Activated CD4-positive, CD25-positive, alpha-beta regulatory T cell treated with anti-CD3 and anti-CD28 coated beads, Interleukin-2, amount 50 U/mL, for 72 hours (primary cell): ENCODE results near the gene RP9.

Source experiments
- DNase-seq: peaks from one replicate; pipeline ENCODE4 v3.0.0; 2021

RP9 gene

DNA sequence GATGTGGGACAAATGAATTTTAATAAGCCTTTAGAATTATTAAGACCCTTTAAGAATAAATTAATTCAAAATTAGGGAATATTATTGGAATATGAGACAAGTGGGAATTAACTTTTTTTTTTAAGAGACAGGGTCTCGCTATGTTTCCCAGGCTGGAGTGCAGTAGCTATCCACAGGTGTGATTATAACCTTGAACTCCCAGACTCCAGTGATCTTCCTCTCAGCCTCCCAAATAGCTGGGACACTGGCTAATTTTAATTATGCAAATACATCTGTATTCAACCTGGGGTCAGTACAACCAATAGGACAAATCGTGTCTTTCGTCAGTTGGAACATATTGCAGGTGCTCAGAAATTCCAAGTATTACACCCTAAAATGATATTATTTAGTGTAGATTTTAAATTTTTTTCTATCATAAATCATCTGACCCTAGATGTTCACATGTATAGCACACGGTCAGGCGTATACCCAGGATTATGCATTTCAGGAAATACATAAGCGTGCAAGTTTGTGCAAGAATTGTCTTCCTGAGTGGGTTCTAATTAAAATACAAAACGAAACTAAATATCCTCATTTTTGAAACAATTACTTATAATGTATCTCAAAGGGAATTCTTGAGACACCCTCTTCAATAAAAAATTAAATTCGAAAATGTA, 47.8 kb downstream of the RP9 start:
- no peak for DNase-seq

DNA sequence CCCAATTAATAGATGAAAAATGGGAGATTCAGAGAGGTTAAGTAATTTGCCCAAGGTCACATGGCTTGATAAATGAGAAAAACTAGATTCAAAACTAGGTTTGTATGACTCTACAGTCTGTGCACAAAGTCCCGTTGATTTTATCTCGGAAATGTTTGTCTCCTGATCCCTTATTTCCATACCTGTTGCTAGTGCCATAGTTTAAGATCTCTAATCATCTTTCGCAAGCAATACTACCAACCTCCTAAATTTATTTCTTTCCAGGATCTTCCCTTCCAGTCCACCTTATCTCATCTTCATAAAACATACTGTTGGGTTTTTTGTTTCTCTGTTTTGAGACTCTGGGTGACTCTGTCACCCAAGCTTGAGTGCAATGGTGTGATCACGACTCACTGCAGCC, 49.6 kb downstream of the RP9 start:
- DNase-seq = no peak

DNA sequence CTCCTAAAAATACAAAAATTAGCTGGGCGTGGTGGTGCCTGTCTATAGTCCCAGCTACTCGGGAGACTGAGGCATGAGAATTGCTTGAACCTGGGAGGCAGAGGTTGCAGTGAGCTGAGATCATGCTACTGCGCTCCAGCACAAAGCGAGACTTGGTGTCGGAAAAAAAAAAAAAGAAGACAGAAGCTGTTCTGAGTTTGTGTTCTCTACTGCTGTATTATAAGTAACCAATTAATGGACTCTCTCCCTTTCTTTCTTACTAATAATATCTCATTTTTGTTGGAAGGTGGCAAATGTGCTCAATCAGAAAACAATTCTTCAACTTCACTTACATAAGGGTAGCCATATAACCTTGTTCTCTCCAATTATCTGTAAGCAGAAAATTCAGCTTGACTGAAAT, 54.0 kb downstream of the RP9 start:
- no peak for DNase-seq

DNA sequence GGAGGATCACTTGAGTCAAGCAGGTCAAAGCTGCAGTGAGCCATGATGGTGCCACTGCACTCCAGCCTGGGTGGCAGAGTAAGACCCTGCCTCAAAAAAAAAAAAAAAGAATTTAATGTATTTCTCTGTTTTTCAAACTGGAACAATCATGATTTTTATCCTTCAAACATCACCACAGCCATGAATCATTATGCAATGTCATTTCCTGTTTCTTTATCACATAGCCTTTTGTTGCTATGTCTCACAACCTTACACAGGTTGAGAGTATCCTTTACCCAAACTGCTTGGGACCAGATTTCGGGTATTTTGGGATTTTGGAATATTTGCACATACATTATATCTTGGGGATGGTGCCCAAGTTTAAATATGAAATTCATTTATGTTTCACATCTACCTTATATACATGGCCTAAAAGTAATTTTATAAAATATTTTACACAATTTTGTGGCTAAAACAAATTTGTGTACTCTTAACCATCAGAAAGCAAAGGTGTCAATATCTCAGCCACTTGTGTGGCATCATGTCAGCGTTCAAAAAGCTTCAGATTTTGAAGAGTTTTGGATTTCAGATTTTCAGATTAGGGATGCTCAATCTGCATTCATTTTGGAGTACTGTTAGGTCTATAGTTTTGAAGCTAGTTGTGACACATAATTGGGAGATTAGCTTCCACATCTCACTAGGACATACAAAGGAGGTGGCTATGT, 54.8 kb downstream of the RP9 start:
- DNase-seq = no peak

DNA sequence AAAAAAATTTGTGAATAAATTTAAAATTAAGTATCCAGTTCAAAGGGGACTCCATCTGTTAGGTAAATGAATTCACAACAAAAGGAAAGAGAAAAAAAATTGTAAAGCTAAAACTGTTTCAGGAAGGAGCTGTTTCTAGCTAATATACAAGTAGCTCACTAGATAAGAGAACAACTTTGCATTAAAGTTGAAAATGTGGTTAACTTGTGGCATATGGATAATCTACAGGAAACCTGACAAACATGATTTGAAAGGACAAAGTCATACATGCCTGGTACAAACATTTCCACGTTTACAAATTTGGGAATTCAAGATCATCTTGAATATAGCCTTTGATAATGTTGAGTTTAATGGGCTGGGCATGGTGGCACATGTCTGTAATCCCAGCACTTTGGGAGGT, 55.5 kb downstream of the RP9 start:
- DNase-seq = no peak

DNA sequence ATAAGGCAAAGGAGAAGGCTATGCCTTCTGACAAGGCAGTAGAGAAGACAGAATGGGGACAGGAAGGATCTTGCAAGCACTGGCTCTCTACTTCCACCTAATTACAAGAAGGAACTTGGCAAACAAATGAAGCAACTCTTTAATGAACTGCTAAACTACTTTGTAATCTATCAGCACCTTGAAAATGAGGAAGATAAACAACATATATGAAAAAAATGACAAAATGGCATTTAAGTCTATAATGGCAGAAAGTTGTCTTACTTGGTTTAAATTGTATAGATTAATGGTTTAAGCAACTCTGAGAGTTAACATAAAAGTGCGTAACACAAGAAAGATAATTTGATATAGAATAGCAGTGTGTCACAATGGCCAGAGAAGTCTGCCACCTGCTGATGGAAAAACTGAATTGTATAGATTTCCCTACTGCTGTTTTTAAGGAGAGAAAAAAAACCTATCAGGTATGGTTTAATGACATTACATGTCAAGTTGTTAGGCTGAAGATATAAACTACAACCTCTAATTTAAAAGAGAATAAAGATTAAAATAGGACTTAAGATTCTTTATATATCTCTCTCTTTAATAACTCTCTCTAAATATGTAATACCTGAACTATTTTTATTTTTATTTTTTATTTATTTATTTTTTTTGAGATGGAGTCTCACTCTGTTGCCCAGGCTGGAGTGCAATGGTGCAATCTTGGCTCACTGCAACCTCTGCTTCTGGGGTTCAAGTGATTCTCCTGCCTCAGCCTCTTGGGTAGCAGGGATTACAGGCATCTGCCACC, 58.5 kb downstream of the RP9 start:
- no peak for DNase-seq

DNA sequence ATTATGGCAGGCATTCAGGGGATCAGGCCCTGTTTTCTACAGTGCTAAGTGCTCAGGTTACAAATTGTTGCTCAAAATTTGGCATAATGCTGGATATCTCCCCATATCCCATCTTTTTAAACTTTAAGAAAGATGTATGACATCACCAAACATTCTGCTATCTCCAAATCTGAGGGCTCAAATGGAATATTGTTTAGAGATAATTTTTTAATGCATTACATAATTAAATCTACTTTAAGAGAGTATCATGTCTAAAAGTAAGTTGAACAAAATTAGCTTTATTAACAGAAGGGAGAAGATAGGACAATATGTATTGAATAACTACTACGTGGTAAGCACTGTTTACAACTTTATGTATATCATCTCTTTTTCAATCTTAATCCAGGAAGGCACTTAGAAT, 60.5 kb downstream of the RP9 start:
- no peak for DNase-seq

DNA sequence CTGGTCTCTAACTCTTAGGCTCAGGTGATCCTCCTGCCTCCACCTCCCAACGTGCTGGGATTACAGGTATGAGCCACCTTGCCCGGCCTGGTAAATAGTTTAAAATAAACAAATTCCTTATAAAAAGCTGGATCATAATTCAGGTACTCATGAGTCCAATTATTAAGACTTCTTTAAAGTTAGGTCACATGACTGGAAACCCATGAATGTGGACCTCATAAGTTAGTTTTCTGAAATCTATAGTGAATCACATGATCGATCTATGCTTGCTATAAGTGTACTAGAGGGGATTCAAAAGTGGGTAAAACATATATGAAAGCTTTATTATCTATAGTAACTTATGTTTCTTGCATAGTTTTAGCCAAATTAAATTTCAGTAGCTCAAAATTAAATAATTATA, 60.9 kb downstream of the RP9 start:
- no peak for DNase-seq

DNA sequence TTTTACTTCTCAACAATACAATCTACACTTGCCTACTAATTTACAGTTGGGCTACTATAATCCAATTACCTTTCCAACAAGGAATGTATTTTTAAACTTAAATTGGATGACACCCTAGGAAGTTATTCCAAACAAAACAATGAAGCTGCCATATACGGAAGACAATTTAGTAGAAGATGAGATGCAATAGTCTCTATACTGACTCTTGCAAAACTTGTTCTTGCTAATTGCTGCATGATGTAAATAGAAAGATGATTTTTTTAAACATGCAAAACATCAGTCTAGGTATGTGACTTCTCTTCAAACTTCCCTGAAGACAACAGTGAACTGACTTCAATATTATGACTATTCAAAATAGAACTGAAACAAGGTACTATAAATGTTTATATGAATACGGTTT, 64.2 kb downstream of the RP9 start:
- no peak for DNase-seq
